Activated naive CD8-positive, alpha-beta T cell (primary cell): Measurements from ENCODE around the gene LSG1.
"Not testable (repeated sequence)": the region's sequence is repeated elsewhere in the genome, so short reads cannot be mapped to it uniquely, and the experiment has no call there.

Experiments
- H3K27ac Mint-ChIP-seq: one replicate; pipeline ENCODE4 v1.8.0; 2021; ENCODE audit warnings: mixed read lengths
- H3K27me3 Mint-ChIP-seq: one replicate; pipeline ENCODE4 v1.8.0; 2021; ENCODE audit warnings: mixed read lengths
- H3K36me3 Mint-ChIP-seq: one replicate; pipeline ENCODE4 v1.8.0; 2021; ENCODE audit warnings: mixed read lengths
- H3K4me1 Mint-ChIP-seq: one replicate; pipeline ENCODE4 v1.8.0; 2021; ENCODE audit warnings: low read depth, mixed read lengths
- H3K4me3 Mint-ChIP-seq: one replicate; pipeline ENCODE4 v1.8.0; 2021; ENCODE audit warnings: mild to moderate bottlenecking, mixed read lengths
- H3K9me3 Mint-ChIP-seq: one replicate; pipeline ENCODE4 v1.8.0; 2021; ENCODE audit warnings: low read depth, mixed read lengths

LSG1 gene

GRCh38 chr3:194647747-194648146 is 24.2 kb downstream of the LSG1 start:
- H3K4me1 Mint-ChIP-seq, result no peaks in the 10 kb centered on the region
- H3K9me3 Mint-ChIP-seq, result no peaks in the 10 kb centered on the region
- H3K27me3 Mint-ChIP-seq, result no peaks in the 10 kb centered on the region
- no peak overlapping the region for H3K27ac Mint-ChIP-seq
- peaks cover 22% of the 10 kb centered on the region for H3K36me3 Mint-ChIP-seq
- no peak overlapping the region for H3K4me3 Mint-ChIP-seq

GRCh38 chr3:194642769-194643168 is 29.2 kb downstream of the LSG1 start:
- no peaks in the 10 kb centered on the region for H3K27me3 Mint-ChIP-seq
- peaks cover 19% of the 10 kb centered on the region for H3K36me3 Mint-ChIP-seq
- no peak overlapping the region for H3K27ac Mint-ChIP-seq
- peaks cover 13% of the 10 kb centered on the region for H3K4me1 Mint-ChIP-seq
- no peaks in the 10 kb centered on the region for H3K9me3 Mint-ChIP-seq
- H3K4me3 Mint-ChIP-seq, result no peak overlapping the region

GRCh38 chr3:194640829-194641228 is 31.2 kb downstream of the LSG1 start:
- H3K27me3 Mint-ChIP-seq, result no peaks in the 10 kb centered on the region
- H3K4me1 Mint-ChIP-seq, result peaks cover 13% of the 10 kb centered on the region
- H3K36me3 Mint-ChIP-seq, result peaks cover 18% of the 10 kb centered on the region
- H3K9me3 Mint-ChIP-seq, result no peaks in the 10 kb centered on the region
- H3K27ac Mint-ChIP-seq, result no peak overlapping the region
- H3K4me3 Mint-ChIP-seq, result no peak overlapping the region

GRCh38 chr3:194638991-194639605 is 32.9 kb downstream of the LSG1 start:
- no peaks in the 10 kb centered on the region for H3K27me3 Mint-ChIP-seq
- peaks cover 17% of the 10 kb centered on the region for H3K36me3 Mint-ChIP-seq
- H3K27ac Mint-ChIP-seq, result no peak overlapping the region

GRCh38 chr3:194637541-194638400 is 34.2 kb downstream of the LSG1 start:
- H3K9me3 Mint-ChIP-seq, result no peaks in the 10 kb centered on the region
- H3K36me3 Mint-ChIP-seq, result peaks cover 11% of the 10 kb centered on the region
- H3K27ac Mint-ChIP-seq, result no peak overlapping the region
- H3K27me3 Mint-ChIP-seq, result no peaks in the 10 kb centered on the region
- H3K4me3 Mint-ChIP-seq, result no peak overlapping the region
- H3K4me1 Mint-ChIP-seq, result peaks cover 19% of the 10 kb centered on the region

More at GRCh38 chr3:194638991-194639605, 32.9 kb downstream of the LSG1 start:
- no peak overlapping the region for H3K4me3 Mint-ChIP-seq
- peaks cover 16% of the 10 kb centered on the region for H3K4me1 Mint-ChIP-seq
- H3K9me3 Mint-ChIP-seq, result no peaks in the 10 kb centered on the region

GRCh38 chr3:194637066-194637465 is 34.9 kb downstream of the LSG1 start:
- no peaks in the 10 kb centered on the region for H3K27me3 Mint-ChIP-seq
- peaks cover 8% of the 10 kb centered on the region for H3K36me3 Mint-ChIP-seq
- no peak overlapping the region for H3K27ac Mint-ChIP-seq
- H3K4me3 Mint-ChIP-seq, result no peak overlapping the region
- H3K9me3 Mint-ChIP-seq, result no peaks in the 10 kb centered on the region
- peaks cover 16% of the 10 kb centered on the region for H3K4me1 Mint-ChIP-seq

GRCh38 chr3:194633349-194634004 is 38.5 kb downstream of the LSG1 start, which contains the start of gene TMEM44:
Gene TMEM44 (minus strand): TSS chr3:194633419. CDS start chr3:194633215, 204 bp downstream.
- Mint-ChIP-seq H3K4me1 (peaks cover 6% of the 10 kb centered on the region), H3K36me3 (no peaks in the 10 kb centered on the region), H3K27ac (no peak within 1 kb of the TSS), H3K27me3 (no peaks in the 10 kb centered on the region), H3K9me3 (no peaks in the 10 kb centered on the region), H3K4me3 (peak within 1 kb of the TSS; percentile 86)

- Mint-ChIP-seq H3K9me3 (no peaks in the 10 kb centered on the region), H3K27ac (no peak overlapping the region), H3K27me3 (no peaks in the 10 kb centered on the region), H3K36me3 (no peaks in the 10 kb centered on the region), H3K4me3 (peak overlapping the region; percentile 81), H3K4me1 (peaks cover 6% of the 10 kb centered on the region)
Measured at GRCh38 chr3:194632809-194633348, 39.1 kb downstream of the LSG1 start.

GRCh38 chr3:194632226-194632808 is 39.7 kb downstream of the LSG1 start:
- no peaks in the 10 kb centered on the region for H3K36me3 Mint-ChIP-seq
- no peak overlapping the region for H3K27ac Mint-ChIP-seq
- peak overlapping the region; percentile 81 for H3K4me3 Mint-ChIP-seq
- H3K9me3 Mint-ChIP-seq, result no peaks in the 10 kb centered on the region
- H3K27me3 Mint-ChIP-seq, result no peaks in the 10 kb centered on the region
- H3K4me1 Mint-ChIP-seq, result peaks cover 6% of the 10 kb centered on the region

- Mint-ChIP-seq H3K27ac (no peak overlapping the region), H3K4me1 (peaks cover 6% of the 10 kb centered on the region), H3K27me3 (no peaks in the 10 kb centered on the region), H3K36me3 (no peaks in the 10 kb centered on the region), H3K4me3 (peak overlapping the region; percentile 81), H3K9me3 (no peaks in the 10 kb centered on the region)
Measured at GRCh38 chr3:194631696-194632095, 40.3 kb downstream of the LSG1 start.

GRCh38 chr3:194630681-194631080 is 41.3 kb downstream of the LSG1 start:
- not testable (repeated sequence) for H3K27ac Mint-ChIP-seq, H3K4me3 Mint-ChIP-seq, H3K9me3 Mint-ChIP-seq, H3K4me1 Mint-ChIP-seq, H3K27me3 Mint-ChIP-seq, H3K36me3 Mint-ChIP-seq

GRCh38 chr3:194624956-194625355 is 47.0 kb downstream of the LSG1 start:
- Mint-ChIP-seq H3K4me3 (no peak overlapping the region), H3K4me1 (no peaks in the 10 kb centered on the region), H3K27me3 (no peaks in the 10 kb centered on the region), H3K36me3 (peaks cover 2% of the 10 kb centered on the region), H3K9me3 (no peaks in the 10 kb centered on the region), H3K27ac (no peak overlapping the region)

GRCh38 chr3:194623449-194624290 is 48.3 kb downstream of the LSG1 start:
- Mint-ChIP-seq H3K4me1 (no peaks in the 10 kb centered on the region), H3K36me3 (peaks cover 2% of the 10 kb centered on the region), H3K27me3 (no peaks in the 10 kb centered on the region), H3K4me3 (no peak overlapping the region), H3K27ac (no peak overlapping the region), H3K9me3 (no peaks in the 10 kb centered on the region)
